A673 (cell line): ENCODE data around the gene SYTL4.

Experiments
- CTCF ChIP-seq: fragments of 300-800, 200-600 bp; sonication (generic); conservative IDR thresholded peaks from 2 replicates; pipeline ENCODE4 v1.5.1; 2017; ENCODE audit warnings: low read depth, mild to moderate bottlenecking, antibody characterized with exemption, low read length, moderate library complexity, mixed read lengths
- EZH2 ChIP-seq: fragments of 200-600 bp; sonication (generic); IDR thresholded peaks from 2 replicates; pipeline ENCODE4 v1.6.1; 2017; ENCODE audit warnings: borderline replicate concordance, low read depth, mild to moderate bottlenecking, mixed read lengths, antibody characterized with exemption, low read length; ENCODE audit not compliant: poor library complexity, severe bottlenecking

GRCh38 chrX:100747703-100748102 lies 15.8 kb upstream of the SYTL4 start:
- no peak for TF ChIP-seq CTCF
- no peak for TF ChIP-seq EZH2
